HG02885 (cell line): ENCODE data around the gene DIP2B.
"Not testable (repeated sequence)": the region's sequence is repeated elsewhere in the genome, so short reads cannot be mapped to it uniquely, and the experiment has no call there.

Experiments used
- ATAC-seq: cut with Tn5 transposase; IDR thresholded peaks from one replicate; pipeline ENCODE4 v1.9.1; 2021; ENCODE audit warnings: mild to moderate bottlenecking; ENCODE audit not compliant: unreplicated experiment, poor library complexity

DIP2B gene, protein sequence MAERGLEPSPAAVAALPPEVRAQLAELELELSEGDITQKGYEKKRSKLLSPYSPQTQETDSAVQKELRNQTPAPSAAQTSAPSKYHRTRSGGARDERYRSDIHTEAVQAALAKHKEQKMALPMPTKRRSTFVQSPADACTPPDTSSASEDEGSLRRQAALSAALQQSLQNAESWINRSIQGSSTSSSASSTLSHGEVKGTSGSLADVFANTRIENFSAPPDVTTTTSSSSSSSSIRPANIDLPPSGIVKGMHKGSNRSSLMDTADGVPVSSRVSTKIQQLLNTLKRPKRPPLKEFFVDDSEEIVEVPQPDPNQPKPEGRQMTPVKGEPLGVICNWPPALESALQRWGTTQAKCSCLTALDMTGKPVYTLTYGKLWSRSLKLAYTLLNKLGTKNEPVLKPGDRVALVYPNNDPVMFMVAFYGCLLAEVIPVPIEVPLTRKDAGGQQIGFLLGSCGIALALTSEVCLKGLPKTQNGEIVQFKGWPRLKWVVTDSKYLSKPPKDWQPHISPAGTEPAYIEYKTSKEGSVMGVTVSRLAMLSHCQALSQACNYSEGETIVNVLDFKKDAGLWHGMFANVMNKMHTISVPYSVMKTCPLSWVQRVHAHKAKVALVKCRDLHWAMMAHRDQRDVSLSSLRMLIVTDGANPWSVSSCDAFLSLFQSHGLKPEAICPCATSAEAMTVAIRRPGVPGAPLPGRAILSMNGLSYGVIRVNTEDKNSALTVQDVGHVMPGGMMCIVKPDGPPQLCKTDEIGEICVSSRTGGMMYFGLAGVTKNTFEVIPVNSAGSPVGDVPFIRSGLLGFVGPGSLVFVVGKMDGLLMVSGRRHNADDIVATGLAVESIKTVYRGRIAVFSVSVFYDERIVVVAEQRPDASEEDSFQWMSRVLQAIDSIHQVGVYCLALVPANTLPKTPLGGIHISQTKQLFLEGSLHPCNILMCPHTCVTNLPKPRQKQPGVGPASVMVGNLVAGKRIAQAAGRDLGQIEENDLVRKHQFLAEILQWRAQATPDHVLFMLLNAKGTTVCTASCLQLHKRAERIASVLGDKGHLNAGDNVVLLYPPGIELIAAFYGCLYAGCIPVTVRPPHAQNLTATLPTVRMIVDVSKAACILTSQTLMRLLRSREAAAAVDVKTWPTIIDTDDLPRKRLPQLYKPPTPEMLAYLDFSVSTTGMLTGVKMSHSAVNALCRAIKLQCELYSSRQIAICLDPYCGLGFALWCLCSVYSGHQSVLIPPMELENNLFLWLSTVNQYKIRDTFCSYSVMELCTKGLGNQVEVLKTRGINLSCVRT (N-terminal part only)

DNA sequence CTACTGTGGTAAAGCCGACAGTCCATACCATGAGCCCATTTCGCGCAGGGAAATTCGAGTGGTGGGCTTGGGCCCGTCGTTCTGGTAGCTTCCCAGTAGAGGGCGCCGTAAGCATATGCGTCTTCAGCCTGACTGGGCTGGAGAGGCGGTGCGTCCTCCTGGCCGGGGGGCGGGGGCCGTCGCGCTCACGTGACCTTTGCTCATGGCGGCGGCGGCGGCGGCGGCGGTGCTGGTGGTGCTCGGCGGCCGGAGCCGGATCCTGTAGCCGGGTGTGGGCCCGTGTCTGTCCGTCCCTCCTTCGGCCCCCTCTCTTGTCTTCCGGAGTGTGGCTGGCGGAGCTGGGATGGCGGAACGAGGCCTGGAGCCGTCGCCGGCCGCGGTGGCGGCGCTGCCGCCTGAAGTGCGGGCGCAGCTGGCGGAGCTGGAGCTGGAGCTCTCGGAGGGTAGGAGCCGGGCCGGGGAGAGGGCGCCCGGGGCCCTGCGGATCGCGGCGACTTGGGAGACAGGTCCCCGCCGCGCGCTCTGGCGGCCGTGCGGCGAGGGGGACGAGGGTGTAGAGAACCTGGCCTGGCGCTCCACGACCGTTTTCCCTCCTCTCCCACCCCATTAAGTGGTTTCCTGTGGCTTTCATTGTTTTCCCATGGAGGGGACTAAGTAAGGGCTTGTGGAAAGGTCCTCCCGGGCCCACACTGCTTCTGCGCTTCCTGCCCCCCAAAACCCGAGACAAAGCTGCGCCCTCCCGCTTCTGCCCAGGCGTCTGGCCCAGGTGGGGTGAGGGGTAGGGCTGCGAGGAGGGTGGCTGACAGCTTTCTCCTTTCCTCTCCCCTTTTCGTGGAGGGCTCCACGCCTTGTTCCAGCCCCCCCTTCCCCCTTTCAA lies at the start of gene DIP2B:
Gene DIP2B (plus strand): TSS at position 188 of the 877 bp plus-strand sequence. CDS start 156 bp downstream, at position 344.
- peak; percentile 81 for ATAC-seq

DNA sequence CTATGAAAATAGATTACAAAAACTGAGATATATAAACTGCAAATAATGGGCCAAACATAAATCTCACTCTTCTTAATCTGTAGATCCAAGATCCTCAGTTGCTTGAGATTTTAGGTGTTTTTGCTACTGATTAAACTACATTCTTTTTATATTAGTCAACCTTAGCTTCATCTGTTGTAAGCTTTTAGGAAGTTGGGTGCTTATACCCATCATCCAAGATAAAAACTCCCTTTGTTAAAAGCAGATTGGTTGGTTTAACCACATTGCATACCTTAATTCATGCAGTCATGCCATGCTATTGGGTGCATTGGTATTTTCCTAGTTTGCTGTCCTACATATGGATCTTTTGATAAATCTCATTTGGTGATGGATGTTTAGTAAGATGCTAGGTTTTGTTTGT lies 46.2 kb upstream of the DIP2B start:
- no peak for ATAC-seq

DNA sequence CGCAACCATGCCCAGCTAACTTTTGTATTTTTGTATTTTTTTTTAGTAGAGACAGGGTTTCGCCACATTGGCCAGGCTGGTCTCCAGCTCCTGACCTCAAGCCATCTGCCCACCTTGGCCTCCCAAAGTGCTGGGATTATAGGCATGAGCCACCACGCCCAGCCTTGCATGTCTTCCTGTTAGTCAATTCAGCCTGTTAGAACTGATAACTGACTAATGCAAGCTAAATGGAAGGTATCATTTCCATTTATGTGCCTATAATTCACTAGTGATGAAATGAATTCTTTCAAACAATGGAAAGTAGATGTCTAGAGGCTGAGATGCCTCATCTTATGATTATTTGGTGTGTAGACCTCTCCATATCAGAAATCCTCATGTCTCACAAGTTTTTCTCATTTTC lies 37.3 kb upstream of the DIP2B start:
- ATAC-seq, result no peak

DNA sequence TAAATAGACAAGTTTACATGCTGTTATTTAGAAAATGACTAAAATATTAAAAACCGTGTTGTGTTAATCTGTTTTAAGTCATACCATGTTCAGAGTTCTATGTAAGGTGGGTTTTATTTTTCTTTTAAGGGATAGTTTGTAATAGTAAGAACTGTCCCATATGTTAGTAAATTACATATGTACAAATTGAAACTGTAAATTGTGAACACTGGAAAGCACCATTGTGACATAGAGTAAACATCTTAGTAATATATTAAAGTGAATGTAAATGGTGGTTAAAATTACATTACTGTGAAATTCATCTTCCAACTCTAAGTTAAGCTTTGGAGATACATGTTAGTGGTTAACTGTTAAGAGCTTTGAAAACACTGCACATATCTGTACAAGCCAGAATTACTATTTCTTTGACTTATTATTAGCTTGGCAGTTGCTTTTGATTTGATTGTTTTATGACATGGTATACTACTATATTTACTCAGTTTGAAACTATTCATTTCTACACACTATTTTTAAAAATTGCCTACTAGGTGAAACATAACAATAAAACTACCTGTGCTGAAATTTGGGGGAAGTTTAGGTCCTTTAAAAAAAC lies 27.4 kb upstream of the DIP2B start:
- ATAC-seq, result no peak

DNA sequence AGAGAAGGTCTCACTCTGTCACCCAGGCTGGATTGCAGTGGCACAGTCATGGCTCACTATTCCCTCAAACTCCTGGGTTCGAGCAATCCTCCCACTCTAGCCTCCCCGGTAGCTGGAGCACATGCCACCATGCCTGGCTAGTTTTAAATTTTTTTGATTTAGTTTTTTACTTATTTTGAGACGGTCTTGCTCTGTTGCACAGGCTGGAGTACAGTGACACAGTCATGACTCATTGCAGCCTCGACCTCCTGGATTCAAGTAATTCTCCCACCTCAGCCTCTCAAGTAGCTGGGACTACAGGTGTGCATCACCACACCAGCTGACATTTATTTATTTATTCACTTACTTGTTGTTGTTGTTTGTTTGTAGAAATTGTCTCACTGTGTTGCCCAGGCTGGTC lies 22.2 kb upstream of the DIP2B start:
- ATAC-seq, result no peak

DNA sequence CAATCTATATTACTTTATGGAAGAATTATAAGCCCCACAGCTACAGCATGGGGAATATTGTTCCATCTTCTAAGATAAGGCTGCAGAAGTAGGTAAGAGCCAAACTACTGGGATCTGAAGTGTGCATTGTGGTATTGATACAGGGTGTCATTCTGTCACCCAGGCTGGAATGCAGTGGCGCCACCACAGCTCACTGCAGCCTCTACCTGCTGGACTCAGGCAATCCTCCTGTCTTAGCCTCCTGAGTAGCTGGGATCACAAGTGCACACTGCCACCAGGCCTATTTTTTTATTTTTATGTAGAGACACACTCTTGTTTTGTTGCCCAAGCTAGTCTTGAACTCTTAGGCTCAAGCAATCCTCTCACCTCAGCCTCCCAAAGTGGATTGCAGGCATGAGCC lies 21.3 kb upstream of the DIP2B start:
- ATAC-seq, result no peak

DNA sequence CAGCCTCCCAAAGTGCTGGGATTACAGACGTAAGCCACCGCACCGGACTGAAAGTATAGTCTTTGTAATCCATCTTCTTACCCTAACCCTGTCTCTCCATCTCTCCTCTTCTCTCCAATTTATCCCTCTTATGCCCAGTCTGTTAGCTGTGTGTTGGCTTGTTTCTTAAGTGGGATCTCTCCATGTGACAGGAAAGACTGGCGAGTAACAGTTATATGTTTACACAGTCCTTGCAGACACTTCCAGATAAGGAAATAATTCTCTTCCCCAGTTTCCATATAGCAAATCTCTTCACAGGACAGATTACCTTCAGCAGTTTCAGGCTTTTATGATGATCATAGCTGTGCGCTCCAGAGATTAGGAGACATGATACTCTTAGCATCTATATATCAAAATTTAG lies 16.0 kb upstream of the DIP2B start:
- ATAC-seq, result no peak

DNA sequence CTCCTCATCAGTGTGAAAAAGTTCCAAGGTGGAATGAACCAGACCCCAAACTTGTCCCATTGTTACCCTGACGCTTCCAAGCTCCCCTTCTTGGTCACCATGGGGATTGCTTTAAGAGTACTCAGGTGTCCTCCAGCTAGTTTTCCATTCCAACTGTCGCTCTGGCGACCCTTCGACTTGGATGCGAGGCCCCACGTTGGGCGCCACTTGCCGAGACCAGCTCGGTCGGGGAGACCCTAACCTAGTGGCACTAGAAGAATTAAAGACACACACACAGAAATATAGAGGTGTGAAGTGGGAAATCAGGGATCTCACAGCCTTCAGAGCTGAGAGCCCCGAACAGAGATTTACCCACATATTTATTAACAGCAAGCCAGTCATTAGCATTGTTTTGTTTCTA lies 6.7 kb upstream of the DIP2B start:
- ATAC-seq, result not testable (repeated sequence)

DNA sequence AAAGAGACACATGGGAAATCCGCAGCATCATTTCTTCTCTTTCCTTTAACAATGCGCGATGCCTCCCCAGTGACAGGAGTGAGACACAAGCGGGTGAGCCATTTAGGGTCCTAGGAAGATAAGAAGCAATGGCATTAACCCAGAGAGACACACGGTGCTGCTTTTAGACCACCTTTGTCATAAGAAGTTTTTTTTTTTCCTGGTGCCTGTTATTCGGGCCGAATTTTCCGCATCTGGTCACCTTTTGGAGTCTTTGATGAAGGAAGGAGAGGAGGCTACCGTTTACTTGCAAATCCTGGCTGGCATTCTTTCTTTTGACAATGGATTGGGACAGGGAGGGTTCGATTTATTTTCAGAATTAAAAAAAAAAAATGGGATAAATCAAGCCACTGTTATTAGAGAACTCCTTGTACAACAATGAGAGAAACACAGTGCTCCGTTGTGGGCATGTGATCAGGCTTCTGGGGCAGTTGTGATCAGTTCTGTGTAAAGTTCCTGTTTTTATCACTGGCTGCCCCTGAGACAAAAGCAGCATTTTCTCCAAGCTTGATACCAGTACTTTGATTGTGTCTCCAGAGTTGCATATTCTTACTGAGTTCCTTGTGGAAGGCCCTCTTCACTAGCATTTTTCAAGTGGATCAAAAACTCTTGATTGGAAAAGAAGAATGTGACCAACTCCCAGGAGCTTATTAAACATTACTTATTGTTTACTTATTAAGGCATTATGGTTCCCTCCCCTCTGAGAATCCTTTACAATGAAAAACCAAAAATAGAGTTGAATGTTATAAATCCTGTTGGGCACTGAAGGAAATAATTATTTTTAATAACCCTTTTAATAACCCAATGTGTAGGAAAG lies 1.1 kb downstream of the DIP2B start:
- ATAC-seq, result no peak

DNA sequence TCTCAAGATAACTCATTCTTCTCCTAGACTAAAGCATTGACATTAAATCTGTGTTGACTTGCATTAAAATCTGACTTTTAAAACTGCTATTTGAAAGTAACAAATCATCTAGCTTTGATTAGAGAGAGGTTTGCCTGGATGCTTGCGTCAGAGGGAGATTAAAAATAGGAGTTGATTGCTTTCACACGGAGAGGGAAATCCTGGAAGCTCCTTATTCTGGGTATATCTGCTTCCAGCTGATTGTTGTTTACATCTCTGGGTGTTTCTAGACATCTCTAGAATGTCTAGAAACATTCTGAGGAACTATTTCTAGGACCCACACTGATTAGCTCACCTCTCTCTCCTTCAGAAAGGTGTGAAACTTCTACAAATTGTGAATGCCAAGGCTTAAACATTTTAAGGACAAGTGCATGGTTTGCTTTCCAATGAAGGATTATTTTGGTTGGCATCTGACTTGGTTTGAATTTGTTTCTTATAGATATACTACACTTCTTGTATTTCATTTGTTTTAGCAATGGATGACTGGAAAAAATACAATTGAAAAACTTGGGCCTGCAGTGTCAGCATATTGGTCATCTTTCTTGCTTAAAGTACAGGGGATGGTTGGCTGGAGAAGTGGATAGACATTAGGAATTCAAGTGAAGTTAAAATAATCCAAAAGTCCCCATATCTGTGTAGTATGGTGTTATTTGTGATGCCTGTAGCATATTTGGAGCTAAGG lies 2.1 kb downstream of the DIP2B start:
- no peak for ATAC-seq

DNA sequence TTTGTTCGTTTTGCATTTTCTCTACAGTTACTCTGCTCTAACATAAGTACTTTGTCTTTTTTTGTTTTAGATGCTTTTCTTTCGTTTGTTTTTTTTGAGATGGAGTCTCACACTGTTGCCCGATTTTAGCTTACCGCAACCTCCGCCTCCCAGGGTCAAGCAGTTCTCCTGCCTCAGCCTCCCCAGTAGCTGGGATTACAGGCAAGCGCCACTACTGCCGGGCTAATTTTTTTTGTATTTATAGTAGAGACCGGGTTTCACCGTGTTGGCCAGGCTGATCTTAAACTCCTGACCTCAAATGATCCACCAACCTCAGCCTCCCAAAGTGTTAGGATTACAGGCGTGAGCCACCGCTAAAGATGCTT lies 2.7 kb downstream of the DIP2B start:
- ATAC-seq, result no peak

DNA sequence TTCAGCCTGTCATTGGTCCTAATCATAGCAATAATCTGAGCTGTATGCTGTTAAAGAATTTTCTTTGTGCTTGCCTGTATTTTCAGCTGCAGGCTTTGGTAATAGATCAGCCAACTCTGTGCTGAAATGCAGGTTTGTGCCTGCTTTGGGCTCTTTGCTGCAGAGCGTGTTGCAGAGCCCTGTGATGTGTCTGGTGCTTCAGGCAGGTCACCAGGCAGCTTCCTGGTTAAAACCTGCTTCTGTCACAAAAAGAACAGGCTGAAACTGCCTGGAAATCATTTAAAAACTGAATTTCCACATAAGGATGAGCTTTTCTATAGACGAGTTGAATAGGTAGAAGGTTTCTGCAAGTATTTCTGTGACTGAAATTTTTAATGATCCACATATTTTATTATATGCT lies 3.1 kb downstream of the DIP2B start:
- no peak for ATAC-seq

DNA sequence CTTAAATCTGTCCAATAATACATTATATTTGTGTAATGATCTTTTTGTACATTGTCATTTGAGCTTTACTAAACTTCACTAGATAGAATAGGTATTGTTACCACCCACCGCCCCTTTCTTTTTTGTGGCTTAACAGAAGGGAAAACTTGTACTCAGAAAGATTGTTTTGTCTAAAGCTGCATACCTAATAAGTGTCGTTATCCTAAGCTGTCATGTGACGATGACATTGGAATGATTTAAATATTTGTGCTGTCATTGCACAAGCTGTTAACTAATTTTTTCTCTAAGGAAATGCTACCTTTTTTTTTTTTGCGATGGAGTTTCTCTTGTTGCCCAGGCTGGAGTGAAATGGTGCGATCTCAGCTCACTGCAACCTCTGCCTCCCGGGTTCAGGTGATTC lies 3.6 kb downstream of the DIP2B start:
- no peak for ATAC-seq

DNA sequence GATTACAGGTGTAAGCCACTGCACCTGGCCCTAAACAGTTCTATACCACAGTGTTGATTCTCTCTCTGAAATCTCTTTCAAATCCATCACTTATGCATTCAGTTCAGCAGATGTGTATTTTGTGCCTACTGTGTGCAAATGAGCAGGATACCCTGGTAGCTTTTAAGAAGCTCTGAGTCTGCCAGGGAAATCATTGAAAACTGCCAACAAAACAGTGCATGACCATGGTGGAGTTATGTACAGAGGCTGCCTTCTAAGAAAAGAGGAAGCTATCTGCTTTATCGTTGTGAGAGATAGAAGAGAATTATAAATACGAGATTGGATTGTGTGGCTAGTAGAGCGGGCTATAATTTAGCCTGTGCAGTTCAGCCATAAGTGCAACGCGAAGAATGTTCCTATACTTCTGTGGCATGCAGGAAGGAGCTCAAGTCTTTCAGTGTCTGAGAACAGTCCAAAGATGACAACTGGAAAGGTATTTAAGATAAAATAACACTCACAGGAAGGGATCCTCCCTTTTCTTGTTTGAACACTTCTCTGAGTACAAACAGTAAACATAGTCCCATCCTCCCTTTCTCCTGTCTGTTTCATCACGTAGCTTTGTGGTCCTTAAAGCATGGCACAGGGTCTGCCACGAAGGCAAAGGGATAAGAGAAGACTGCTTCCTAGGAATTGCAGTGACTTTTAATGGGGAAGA lies 4.3 kb downstream of the DIP2B start:
- ATAC-seq, result no peak

DNA sequence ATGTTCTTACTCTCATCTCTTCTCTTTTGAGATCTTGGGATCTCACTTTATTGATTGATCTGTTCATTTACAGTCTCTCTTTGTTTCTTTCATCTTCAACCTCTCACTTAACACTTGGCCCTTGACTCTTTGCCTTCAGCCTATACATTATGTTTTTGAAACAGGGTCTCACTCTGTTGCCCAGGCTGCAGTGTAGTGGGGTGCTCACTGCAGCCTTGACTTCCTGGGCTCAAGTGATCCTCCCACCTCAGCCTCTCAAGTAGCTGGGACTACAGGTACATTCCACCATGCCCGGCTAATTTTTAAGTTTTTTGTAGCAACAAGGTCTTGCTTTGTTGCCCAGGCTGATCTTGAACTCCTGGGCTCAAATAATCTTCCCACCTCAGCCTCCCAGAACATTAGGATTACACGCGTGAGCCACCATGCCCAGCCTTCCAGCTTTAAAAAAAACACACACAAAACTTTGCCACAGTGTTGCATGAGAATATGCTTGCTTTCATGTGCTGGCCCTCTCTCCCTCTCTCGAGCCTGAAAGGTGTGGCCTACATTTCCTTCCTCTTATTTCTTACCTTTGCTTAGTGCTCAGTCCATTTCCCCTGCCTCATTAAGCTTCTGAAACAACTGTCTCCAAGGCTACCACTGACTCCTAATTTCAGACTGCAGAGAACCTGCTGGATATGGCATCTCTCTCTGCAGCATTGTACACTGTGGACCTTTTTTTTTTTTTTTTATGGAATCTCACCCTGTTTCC lies 9.9 kb downstream of the DIP2B start:
- no peak for ATAC-seq

DNA sequence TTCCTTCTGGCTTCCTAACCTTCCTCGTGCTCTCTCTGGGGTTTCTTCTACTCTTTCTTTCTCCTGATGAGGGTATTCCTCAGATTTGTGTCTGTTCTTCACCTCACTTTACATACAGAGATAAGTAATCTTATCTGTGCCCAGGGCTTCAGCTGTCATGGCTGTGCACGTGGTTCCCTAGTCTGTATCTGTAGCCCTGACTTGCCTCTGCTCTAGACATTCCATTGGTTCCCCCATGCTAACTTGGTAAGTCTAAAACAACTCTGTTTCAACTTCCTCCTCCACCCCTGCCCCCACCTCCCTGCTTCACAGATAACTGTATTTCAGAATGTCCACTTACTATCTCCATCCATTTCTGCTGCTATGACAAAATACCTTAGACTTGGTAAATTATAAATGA lies 10.8 kb downstream of the DIP2B start:
- no peak for ATAC-seq
